Caco-2 (cell line): ENCODE measurements around the gene TERB1. TPM values are rescaled to one million over a fixed set of nuclear protein-coding genes. Genes with fewer than 3 reads are reported as not detected.

Experiments
- BruUV-seq: library from RNA; stranded (reverse); fragments of 400-500 nt; replicated peaks from 2 replicates; lab custom pipeline; 2021; lab: Mats Ljungman, UMichigan
- CTCF ChIA-PET: fragments of 300-600 bp; sonication (Branson Sonifier 250); formaldehyde crosslinking; loops from one replicate; lab custom pipeline; 2022; ENCODE audit warnings: antibody characterized with exemption; lab: Charles Lee
- POLR2A ChIA-PET: fragments of 300-600 bp; sonication (Branson Sonifier 250); formaldehyde crosslinking; loops from one replicate; lab custom pipeline; 2022; ENCODE audit warnings: antibody characterized with exemption; lab: Charles Lee
- DNase-seq, 2 experiments: peaks; one replicate each; pipeline versions ENCODE4 v3.0.0 to v3.0.0-alpha.2; 2020 to 2022
- H3K27me3 ChIP-seq: replicated peaks from 2 replicates; pipeline ENCODE4 v1.6.0; 2011; ENCODE audit warnings: low read length; ENCODE audit not compliant: control insufficient read depth, insufficient read depth
- H3K36me3 ChIP-seq: 2 replicates; pipeline ENCODE4 v1.5.1; 2011; ENCODE audit warnings: low read length; ENCODE audit not compliant: control insufficient read depth, insufficient read depth
- H3K4me1 ChIP-seq: fragments of 250-450 bp; sonication (Bioruptor Pico); 2 replicates; pipeline ENCODE4 v1.5.1; 2020; ENCODE audit warnings: mild to moderate bottlenecking
- H3K4me3 ChIP-seq: 2 replicates; pipeline ENCODE4 v1.5.1; 2011; ENCODE audit warnings: low read depth, mild to moderate bottlenecking, control low read depth, low read length
- H3K9me3 ChIP-seq: fragments of 250-450 bp; sonication (Bioruptor Pico); 2 replicates; pipeline ENCODE4 v1.5.1; 2020; ENCODE audit warnings: mild to moderate bottlenecking, moderate library complexity
- H3K27ac Mint-ChIP-seq: one replicate; pipeline ENCODE4 v1.8.0; 2022; ENCODE audit warnings: mixed read lengths; ENCODE audit not compliant: unreplicated experiment
- H3K27me3 Mint-ChIP-seq: one replicate; pipeline ENCODE4 v1.8.0; 2022; ENCODE audit warnings: mixed read lengths; ENCODE audit not compliant: insufficient read depth, unreplicated experiment
- H3K36me3 Mint-ChIP-seq: one replicate; pipeline ENCODE4 v1.8.0; 2022; ENCODE audit warnings: mild to moderate bottlenecking, mixed read lengths; ENCODE audit not compliant: insufficient read depth, unreplicated experiment
- H3K4me1 Mint-ChIP-seq: one replicate; pipeline ENCODE4 v1.8.0; 2022; ENCODE audit warnings: low read depth, mixed read lengths; ENCODE audit not compliant: unreplicated experiment
- H3K4me3 Mint-ChIP-seq: one replicate; pipeline ENCODE4 v1.8.0; 2022; ENCODE audit warnings: mild to moderate bottlenecking, moderate library complexity, mixed read lengths; ENCODE audit not compliant: unreplicated experiment
- H3K9me3 Mint-ChIP-seq: one replicate; pipeline ENCODE4 v1.8.0; 2022; ENCODE audit warnings: mixed read lengths; ENCODE audit not compliant: unreplicated experiment
- CTCF ChIP-seq, 2 experiments: fragments of 200-600 bp in 1 of 2; IDR thresholded peaks; 1 replicate in 1 of 2; 2 replicates in 1 of 2; pipeline versions ENCODE4 v1.5.1 to v1.8.0; 2011 to 2022; ENCODE audit warnings: antibody characterized with exemption in 1 of 2, control low read depth in 1 of 2, inconsistent platforms in 1 of 2, low read depth in 1 of 2, low read length in 1 of 2, mild to moderate bottlenecking in 1 of 2, moderate library complexity in 1 of 2; ENCODE audit not compliant: insufficient read depth in 1 of 2, severe bottlenecking in 1 of 2, unreplicated experiment in 1 of 2
- intact Hi-C: fragments of 100-400 bp; cut with micrococcal nuclease; formaldehyde crosslinking; loops from one replicate; pipeline ENCODE4 v1.10.0; 2022; ENCODE audit not compliant: unreplicated experiment
- total RNA-seq: library from RNA; stranded (reverse); gene quantifications from 2 replicates; pipeline ENCODE4 v1.2.3, GENCODE V29; 2022

The TERB1 gene
- total RNA-seq, 1 experiment from 2014 or later: not detected

DNA sequence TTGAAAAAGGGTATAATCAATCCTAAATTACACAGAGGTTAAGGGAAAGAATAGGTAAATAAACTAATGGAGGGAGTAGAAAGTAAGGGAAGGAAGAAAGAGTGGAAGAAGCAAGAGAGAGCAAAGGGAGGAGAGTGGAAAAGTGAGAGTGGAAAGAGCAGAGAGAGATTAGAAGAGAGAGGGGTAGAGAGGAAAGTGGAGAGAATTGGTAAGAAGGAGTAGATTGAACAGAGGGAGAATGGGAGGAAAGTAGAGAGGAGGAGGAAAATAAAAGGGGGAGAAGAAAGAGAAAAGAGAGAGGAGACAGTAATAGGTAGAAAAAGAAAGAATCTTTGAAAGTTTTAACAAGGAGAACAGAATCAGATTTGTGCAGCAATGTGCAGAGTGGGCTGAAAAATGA lies 24.9 kb downstream of the TERB1 start:
- ChIA-PET CTCF (no interaction called here), POLR2A (no interaction called here)
- no peak for TF ChIP-seq CTCF (IDR thresholded peaks at IDR 0.05; ENCODE audit: insufficient read depth in 1 of 2, low read depth in 1 of 2, low read length in 1 of 2, severe bottlenecking in 1 of 2, unreplicated experiment in 1 of 2)
- no peaks in the 10 kb centered on the region for H3K9me3 Mint-ChIP-seq
- H3K4me1 ChIP-seq: no peaks in the 10 kb centered on the region
- no peaks in the 10 kb centered on the region for H3K36me3 Mint-ChIP-seq
- H3K4me1 Mint-ChIP-seq: no peaks in the 10 kb centered on the region
- intact Hi-C loops: no loop called here
- H3K9me3 ChIP-seq: no peaks in the 10 kb centered on the region
- no TSS peak for BruUV-seq
- H3K36me3 ChIP-seq: no peaks in the 10 kb centered on the region
- no peak overlapping the region for H3K27ac Mint-ChIP-seq
- no peak overlapping the region for H3K4me3 ChIP-seq
- DNase-seq: no peak
- no peak overlapping the region for H3K4me3 Mint-ChIP-seq
- H3K27me3 ChIP-seq: no peaks in the 10 kb centered on the region; the same call in 1 of the 2 replicates
- no peaks in the 10 kb centered on the region for H3K27me3 Mint-ChIP-seq

DNA sequence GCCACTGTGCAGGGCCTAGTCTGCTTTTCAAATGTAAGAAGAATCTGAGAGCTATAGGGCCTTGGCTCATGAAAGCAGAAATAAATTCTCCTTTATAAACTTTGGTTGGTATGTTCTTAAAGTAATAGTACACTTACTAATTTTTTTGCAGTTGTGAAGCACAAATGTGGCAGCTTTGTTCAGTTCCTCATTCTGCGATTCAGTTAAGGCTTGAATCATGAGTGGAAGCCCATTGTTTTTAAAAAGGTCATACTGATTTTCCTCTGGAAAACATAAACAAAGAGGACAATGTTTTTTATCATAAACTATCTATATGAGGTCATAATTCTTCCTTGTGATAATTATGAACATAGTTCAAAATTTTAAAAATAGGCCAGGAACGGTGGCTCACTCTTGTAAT lies 26.4 kb downstream of the TERB1 start:
- Mint-ChIP-seq H3K36me3 (no peaks in the 10 kb centered on the region), H3K4me1 (no peaks in the 10 kb centered on the region), H3K27ac (no peak overlapping the region), H3K9me3 (no peaks in the 10 kb centered on the region), H3K4me3 (no peak overlapping the region), H3K27me3 (peaks cover under 1% of the 10 kb centered on the region)
- no TSS peak for BruUV-seq
- H3K4me1 ChIP-seq: no peaks in the 10 kb centered on the region
- no peak for DNase-seq
- no peak for TF ChIP-seq CTCF (IDR thresholded peaks at IDR 0.05; ENCODE audit: insufficient read depth in 1 of 2, low read depth in 1 of 2, low read length in 1 of 2, severe bottlenecking in 1 of 2, unreplicated experiment in 1 of 2)
- intact Hi-C loops: no loop called here
- H3K36me3 ChIP-seq: no peaks in the 10 kb centered on the region
- no peak overlapping the region for H3K4me3 ChIP-seq
- ChIA-PET POLR2A (no interaction called here), CTCF (interaction anchor here (0.7 kb wide), 1 partner anchor 78 kb away, joined by 3 read pairs; no protein-coding TSS in a partner anchor)
- no peaks in the 10 kb centered on the region; the same call in 1 of the 2 replicates for H3K27me3 ChIP-seq
- H3K9me3 ChIP-seq: no peaks in the 10 kb centered on the region

DNA sequence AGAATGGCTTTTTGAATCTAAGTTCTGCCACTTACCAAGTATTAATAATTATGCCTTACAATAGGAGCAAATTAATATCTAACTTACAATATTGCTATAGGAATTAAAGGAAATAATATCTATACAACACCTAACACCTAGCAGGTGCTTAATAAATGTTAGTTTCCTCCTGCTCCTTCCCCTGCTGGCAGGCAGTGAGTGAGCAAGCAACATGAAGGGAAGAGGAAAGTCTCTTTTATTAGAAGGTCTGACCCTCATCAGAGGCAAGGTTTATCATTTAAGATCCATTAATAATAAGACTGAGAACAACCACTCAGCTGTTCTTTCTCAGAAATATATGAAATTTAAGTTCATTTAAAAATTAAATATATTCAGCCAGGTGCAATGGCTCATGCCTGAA lies 43.3 kb downstream of the TERB1 start:
- H3K4me1 ChIP-seq: no peaks in the 10 kb centered on the region; the same call in 1 of the 2 replicates
- CTCF ChIA-PET: no interaction called here
- BruUV-seq: no TSS peak
- DNase-seq: no peak
- TF ChIP-seq CTCF (IDR thresholded peaks at IDR 0.05; ENCODE audit: insufficient read depth in 1 of 2, low read depth in 1 of 2, low read length in 1 of 2, severe bottlenecking in 1 of 2, unreplicated experiment in 1 of 2): peak in 1 of 2 experiments; percentile 23
- Mint-ChIP-seq H3K4me3 (no peak overlapping the region), H3K36me3 (no peaks in the 10 kb centered on the region), H3K9me3 (no peaks in the 10 kb centered on the region), H3K4me1 (peaks cover 6% of the 10 kb centered on the region), H3K27me3 (no peaks in the 10 kb centered on the region), H3K27ac (no peak overlapping the region)
- no peaks in the 10 kb centered on the region for H3K9me3 ChIP-seq
- H3K36me3 ChIP-seq: no peaks in the 10 kb centered on the region
- no peaks in the 10 kb centered on the region for H3K27me3 ChIP-seq
- intact Hi-C loops: loop anchor here (10.0 kb wide), 1 partner anchor 107 kb away; no protein-coding TSS in a partner anchor
- no peak overlapping the region for H3K4me3 ChIP-seq
- POLR2A ChIA-PET: no interaction called here
